Left lobe of liver (tissue), 2 donors: ENCODE measurements around the gene LMAN1L. TPM values are rescaled to one million over a fixed set of nuclear protein-coding genes. Genes with fewer than 3 reads are reported as not detected.

Source experiments
- ATAC-seq: fragments of 200-7000 bp; cut with Tn5 transposase; one replicate; pipeline ENCODE4 v1.9.1; 2020; ENCODE audit warnings: mild to moderate bottlenecking, moderate library complexity
- DNase-seq: peaks from one replicate; pipeline ENCODE4 v3.0.0-alpha.2; 2020; ENCODE audit warnings: low spot score
- total RNA-seq: library from RNA; stranded (reverse); gene quantifications from one replicate; pipeline ENCODE4 v1.2.1, GENCODE V29; 2021
- donor health status: DM: no; HTN: no; CAD: no; lungs with moderate emphysema.
- donor health status: DM: no; HTN: yes; CAD: no.

LMAN1L gene
- not detected for total RNA-seq

DNA sequence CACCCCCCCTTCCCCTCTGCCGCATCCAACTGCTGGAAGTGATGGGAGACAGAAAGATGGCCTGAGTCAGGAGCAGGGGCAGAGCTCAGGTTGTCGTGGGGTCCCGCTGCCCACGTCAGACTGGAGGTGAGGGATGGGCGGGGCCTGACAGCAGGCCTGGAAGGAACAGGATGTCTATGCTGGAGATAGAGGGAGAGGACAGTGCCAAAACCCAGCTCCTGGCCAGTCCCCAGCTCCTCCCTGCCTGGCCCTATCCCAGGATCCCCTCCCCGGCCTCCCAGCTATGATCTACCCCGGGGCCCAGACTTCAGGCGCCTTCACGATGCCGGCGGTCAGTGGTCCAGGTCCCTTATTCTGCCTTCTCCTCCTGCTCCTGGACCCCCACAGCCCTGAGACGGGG, at the start of gene LMAN1L:
LMAN1L (plus strand) TSS at position 303 of the 400 bp plus-strand sequence; CDS start at position 323, 20 bp downstream.
- ATAC-seq (no peak), DNase-seq (no peak)

DNA sequence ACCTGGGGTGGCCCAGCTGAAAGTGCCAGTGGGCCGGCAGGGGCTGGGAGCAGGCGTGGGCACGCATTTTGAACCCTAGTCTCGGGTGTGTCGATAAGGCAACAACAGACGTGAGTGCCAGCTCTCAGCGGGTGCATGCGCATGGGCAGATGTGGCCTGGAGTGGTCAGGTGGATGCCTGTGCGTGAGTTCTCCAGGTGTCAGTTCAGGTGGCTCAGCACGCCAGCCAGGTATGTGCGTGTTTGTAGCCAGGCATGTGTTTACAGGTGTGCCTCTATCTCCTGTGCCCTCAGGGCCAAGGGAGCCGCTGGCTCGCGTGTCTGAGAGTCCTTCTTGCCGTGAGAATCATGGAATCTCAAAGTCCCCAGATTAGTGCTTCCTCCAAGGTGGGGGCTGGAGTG, 49.2 kb upstream of the LMAN1L start:
- ATAC-seq (peak; percentile 48), DNase-seq (no peak)

DNA sequence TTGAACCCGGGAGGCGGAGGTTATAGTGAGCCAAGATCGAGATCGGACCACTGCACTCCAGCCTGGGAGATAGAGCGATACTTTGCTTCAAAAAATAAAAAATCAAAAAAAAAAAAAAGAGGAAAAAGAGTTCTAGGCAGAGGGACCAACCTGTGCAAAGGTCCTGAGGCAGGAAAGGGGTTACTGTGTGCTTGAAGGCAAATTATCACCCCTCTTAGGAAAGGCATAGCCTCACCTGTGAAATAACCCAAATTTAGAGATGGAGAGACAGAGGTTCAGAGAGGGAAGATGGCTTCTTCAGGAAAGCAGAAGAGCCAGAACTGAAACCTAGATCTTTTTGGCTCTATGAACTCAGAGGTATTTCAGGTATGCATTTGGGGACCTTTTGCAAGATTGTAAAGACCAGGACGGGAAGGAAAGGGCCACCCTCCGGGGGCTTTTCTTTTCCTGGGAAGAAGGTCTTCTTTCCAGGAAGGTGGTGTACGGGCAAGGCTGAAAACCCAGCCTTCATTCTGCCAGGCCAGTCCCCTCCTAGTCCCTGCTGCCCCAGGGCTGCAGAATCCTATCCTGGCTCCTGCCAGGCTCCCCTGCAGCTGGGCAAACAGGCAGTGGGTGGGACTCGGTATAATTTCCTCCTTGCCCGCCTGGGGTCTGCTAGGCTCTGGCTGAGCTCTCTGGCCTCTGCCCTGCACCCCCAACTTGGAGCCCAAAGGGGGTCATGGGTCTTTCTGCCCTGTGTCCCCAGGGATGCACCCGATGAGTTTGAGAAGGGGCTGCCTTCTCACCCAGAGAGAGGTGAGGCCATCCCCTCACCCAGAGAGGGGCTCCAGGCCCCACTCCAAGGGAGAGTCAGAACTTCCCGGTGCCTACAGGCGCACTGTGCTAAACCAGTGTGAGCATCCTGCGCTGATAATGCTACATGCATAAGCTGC, 45.2 kb upstream of the LMAN1L start:
- no peak for DNase-seq
- no peak for ATAC-seq

DNA sequence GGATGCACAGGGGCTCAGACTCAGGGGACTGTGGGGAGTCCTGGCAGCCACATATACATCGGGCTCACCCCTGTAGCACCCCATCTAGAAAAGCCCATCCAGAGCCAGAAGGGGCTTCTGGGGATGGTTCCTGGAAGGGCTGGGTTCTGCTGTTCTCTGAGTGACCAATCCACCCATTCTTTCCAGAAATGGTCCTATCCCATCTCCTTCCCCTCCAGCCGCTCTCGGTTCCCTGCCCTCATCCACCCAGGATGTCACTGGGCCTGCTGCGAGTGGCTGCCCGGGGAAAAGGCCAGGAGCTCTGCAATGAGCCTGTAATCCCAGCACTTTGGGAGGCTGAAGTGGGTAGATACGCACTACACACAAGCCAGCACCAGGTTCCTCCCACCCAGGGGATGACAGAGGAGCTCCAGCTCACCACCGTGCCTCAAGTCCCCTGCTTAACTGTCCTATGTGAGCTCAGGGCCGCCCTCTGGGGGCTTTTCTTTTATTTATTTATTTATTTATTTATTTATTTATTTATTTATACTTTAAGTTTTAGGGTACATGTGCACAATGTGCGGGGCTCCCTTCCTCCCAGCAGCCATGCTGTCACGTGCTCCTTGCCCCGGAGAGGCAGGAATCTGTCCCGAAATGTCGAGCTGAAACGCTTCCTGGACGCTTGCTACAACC, 44.4 kb upstream of the LMAN1L start:
- ATAC-seq, result no peak
- no peak for DNase-seq

DNA sequence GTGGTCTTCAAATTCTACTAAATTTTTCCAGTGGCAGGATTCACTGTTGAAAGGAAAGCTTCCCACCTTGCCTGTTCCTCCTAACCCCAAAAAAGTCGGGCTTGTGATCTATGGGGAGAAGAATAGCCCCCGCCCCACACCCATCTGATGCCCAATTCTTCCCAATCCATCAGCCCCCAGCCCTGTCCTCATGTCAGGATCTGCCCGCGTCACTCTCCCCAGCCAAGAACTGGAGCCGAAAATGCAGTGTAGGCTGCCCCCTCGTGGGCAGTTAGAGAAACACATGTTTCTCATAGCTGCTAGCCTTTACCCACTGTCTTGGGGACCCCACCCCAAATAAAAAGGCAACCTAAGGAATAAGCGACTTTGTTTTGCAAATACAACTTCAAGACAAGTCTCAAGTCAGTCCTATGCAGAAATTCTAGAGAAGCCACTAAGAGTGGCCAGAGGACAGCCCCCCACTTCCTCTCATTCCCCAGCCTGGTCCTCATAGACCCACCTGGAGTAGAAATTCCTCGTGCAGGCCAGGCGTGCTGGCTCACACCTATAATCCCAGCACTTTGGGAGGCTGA, 43.8 kb upstream of the LMAN1L start:
- DNase-seq, result peak; percentile 66
- ATAC-seq, result peak; percentile 77

DNA sequence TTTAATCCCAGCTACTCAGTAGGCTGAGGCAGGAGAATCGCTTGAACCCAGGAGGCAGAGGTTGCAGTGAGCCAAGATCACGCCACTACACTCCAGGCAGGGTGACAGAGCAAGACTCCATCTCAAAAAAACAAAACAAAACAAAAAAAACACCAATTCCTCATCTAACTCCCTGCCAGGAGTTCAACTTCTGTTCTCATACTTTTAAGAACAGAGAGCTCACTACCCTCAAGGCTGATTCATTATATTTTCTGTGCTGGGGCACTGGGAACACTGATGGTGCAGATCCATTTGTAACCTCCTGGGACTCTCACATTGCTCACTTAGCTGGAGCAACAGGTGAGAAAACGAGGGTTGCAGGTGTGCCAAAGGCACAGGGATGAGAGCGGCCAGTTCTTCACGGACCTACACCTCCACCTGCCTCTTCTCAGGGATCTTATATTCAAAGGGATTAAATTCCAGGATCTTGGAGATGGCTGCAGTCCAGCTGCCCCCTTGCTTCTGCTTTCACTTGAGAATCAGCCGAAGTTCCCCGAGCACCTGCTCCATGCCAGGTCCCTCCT, 43.1 kb upstream of the LMAN1L start:
- ATAC-seq, result no peak

DNA sequence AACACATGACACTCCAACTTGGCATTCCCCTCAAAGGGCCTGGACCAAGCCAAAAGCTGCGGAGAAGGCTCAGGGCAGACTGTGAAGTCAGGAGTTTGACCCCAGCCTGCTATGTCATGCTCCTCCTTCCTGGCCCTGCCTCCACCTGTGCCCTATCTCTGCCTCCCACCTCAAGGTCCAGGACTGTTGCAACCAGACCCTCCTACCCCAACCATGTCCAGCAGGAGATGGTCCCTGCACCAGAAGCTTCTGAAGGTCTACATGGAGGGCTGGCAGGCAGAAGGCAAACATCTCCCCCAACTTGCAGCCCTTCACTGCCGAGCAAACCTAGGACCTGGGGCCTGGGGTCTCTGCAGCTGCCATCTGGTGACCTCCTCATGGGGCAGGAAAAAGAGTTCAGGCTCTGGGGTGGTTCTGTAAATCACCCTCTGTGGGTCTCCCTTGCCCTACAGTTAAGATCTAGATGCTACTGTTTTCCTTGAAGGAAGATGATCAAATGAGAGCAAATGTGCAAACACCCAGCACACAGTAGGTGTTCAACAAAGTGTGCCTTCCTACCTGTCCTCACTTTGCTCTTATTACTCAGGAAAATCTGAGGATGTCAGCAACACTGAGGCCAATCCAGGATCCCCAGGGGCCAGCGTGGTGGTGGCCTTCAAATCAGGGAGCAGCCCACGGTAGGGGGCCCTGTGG, 42.3 kb upstream of the LMAN1L start:
- ATAC-seq (no peak), DNase-seq (no peak)

More for the DNA sequence above, 43.1 kb upstream of the LMAN1L start:
- no peak for DNase-seq

DNA sequence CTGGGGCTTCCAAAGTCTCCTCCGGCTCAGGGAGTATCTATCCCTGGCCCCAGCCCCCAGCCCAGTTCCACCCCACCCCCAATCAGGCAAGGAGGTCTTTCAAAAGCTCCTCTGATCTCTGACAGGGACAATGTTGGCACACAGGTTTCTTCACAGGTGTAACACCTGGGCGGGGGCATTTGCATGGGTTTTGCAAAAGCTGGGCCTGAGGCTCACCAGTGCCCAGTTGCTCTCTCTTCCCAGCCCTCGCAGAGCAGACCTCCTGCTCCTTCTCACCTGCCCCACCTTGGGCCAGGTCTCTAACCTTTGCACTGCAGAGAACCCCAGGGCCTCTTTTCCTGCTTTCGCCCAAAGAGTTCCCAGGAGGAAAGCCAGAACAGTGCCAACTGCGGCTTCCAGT, 39.3 kb upstream of the LMAN1L start:
- DNase-seq, result no peak

DNA sequence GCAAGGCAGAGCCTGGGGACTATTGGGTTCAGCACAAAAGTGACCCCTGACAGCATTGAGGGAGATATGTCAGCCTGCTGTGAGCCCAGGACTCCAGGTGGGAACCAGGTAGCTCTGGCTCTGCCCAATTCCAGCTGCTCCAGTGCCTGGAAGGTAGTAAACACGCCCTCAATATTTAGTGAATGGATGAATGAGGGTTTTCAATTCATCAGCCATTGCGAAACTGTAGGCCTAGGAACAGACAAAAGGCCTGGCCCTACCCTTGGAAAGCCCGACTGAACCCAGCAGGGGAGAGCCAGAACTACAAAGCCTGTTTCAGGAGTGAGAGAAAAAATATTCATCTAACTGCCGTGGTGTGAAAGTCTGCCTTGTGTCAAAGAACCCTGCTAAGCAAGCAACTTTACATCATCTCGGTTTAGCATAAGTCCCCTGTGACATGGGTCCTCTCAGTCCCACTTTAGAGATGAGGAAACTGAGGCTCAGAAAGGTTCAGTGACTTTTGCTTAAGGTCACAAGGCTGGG, 38.8 kb upstream of the LMAN1L start:
- DNase-seq, result no peak
- ATAC-seq, result no peak

More for the DNA sequence above, 39.3 kb upstream of the LMAN1L start:
- no peak for ATAC-seq

DNA sequence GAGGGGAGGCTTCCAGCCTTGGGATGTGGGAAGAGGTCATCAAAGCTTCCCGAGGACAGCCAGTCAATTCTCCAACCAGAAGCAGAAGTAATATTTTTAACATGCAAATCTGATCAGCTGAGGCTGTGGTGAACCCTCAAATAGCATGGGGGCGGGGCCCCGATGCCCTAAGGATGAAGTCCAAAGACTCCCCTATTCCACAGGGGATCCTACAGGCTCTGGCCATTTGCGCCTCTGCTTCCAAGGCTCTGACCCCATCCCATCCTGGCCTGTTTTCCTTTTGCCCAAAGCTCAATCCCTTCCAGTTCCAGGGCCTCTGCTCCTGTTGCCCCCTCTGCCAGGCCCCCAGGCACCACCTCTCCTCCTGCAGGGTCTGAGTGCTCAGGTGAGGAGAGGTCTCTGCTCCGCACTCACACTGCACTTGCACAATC, 37.5 kb upstream of the LMAN1L start:
- no peak for DNase-seq
- no peak for ATAC-seq

DNA sequence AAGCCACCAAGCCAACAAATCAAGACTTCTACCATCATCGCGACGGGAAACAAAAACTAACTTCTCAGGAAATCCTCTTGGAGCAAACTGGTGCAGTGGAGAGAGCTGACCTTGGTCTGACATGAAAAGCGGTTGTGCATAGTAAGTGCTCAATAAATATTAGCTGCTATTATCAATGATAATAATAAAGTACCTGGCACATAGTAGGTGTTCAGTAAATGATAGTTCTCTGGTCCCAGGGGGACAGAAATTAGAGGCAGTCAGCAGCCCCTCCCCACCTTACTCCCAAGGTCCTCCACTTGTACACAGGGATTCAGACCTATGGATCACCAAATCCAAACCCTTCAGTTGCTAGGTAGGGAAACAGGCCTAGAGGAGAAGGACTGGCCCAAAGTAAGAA, 36.7 kb upstream of the LMAN1L start:
- DNase-seq (no peak), ATAC-seq (no peak)

DNA sequence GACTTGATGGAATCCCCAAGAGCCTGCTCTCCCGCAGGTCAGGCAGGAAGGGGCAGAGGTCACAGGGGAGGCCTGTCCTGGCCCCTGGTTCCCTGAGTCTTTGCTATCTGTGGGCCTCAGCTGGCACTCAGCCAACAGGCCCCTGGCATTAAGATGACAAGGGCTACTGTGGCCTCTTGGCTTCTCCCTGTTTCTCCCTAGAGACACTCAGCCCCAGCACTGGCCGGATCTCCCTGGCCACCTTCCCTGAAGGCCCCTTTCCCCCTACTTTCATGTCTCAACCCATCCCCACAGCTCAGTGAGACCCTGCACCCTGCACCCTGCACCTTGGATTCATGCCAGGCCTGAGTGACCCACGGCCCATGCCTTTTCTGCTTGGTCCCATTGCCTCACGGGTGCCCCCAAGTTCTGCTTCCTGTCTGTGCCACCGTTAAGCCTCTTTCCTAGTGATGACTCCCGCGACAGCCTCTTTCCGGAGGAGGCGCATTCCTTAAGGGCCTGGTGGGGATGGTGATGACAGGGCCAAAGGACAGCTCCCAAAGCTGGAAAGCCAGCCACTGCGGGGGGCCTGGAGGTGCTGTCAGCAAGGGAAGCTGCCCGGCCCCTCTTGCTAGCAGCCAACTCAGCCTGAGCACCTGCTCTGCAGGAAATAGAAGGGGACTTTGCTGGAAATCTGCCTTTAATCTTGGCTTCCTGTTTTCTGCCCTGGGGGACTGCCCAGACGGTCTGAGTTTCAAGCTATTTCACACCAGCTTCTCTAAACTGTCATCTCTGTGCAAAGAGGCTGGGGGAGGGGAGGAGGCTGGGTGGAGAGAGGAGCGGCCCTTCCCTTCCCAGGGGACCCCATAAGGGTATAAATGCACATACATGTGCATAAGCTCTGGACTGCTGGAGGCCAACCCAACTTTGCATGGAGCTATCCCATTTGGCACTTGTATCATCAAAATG, 35.5 kb upstream of the LMAN1L start:
- DNase-seq, result no peak
- ATAC-seq, result no peak

DNA sequence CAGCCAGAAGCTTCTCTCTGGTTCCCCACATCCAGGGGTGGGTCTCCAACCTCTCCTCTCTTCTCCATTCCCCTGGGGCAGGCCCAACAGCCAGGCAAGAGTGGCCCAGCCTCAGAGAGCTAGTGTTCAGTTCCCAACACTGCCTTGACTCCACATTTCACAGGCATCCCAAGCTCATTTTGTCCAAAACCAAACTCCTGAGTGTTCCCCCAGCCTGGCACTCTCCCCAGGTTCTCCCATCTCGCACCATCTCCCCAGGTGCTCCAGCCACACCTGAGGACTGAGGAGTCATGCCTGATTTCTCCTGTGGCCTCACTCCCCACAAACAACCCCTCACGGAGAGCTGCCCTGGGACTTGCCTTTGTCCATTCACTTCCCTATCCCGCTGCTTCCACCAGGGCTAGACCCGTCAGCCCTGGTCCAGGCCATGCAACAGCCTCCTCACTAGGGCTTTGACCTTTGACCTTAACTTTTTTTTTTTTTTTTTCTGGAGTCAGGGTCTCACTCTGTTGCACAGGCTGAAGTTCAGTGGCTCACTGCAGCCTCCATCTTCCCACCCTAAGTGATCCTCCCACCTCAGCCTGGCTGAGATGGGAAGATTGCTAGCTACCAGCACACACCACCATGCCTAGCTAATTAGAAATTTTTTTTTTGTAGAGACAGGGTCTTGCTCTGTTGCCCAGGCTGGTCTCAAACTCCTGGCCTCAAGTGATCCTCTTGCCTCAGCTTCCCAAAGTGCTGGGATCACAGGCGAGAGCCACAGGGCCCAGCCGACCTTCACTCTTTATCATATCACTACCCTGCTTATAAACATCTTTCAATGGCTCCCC, 34.7 kb upstream of the LMAN1L start:
- DNase-seq (no peak), ATAC-seq (no peak)

DNA sequence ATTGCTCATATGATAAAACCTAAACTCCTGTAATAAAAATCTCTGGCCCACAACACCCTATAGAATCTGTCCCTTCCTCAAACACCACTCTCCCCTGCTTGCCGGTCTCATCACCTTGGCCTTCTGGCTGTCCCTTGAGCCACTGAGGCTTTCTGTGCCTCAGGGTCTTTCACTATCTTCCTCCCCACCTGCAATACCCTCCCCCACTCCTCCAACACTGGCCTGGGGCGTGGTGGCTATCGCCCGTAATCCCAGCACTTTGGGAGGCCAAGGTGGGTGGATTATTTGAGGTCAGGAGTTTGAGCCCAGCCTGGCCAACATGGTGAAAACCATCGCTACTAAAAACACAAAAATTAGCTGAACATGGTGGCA, 34.0 kb upstream of the LMAN1L start:
- no peak for DNase-seq
- ATAC-seq, result no peak

DNA sequence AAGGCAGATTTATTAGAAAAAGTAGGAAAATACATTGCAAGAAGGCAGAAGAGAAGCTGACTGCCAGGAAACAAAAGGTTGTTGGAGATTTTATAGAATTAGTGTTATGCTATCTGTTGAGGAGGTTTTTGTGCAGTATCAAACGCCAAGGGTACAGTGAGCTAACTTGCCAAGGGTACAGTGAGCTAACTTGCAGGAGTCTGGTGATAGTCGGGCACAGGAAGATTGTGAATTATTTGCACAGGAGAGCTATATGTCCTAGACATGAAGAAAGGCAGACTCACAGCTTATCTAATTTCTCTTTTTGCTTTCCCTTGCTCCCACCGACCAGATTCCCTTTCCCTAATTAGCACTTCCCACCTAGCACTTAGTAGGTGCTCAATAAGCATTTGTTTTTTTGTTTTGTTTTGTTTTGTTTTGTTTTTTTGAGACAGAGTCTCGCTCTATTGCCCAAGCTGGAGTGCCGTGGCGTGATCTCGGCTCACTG, 33.4 kb upstream of the LMAN1L start:
- ATAC-seq (no peak), DNase-seq (no peak)

DNA sequence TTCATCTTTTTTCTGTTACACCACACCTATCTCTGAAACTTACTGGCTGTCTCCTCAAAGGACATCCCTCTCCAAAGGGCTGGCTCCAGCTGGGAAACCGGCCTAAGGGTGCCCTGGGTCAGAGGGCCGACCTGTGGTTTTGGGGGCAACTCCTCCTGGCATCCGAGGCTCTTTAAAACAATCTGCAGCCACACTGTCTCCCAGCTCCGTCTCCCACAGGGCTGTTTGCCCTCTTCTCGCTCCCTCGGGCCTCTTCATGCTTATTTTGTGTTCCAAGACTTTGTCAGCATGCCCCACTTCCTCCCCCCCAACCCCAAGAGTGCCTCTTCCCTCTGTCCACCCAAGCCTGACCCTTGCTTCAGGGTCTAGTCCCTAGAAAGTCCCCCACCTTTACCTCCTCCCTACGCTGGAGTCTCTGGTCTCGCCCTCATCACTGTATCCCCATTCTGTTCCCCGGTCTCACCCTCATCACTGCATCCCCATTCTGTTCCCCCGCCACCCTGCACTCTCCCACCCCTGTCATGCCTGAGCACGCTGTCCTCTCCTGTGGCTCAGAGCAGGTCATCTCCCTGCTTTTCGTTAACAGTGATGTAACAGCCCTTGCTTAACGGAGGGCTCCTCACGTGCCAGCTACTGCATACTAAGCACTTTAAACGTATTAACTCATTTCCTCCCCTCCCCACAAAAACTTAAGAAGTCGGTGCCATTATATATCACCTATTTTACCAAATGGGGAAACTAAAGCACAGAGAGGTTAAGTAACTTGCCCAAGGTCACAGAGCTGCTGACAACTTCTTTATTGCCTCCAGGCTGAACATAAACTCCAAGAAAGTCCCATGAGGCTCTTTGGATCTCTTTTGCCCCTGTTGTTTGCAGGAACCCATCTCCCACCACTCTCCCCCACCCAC, 31.9 kb upstream of the LMAN1L start:
- ATAC-seq (peak; percentile 51), DNase-seq (peak; percentile 84)
